Measurements from ENCODE around the gene ME1. TPM values are rescaled to one million over a fixed set of nuclear protein-coding genes. Genes with fewer than 3 reads are reported as not detected.

Gene ME1
- total and polyA plus RNA-seq, 2 of the 13 experiments (the other 11 are each of a cell fraction or from before 2014, with no cell fraction given) = not detected

GRCh38 chr6:83368577-83368976 lies 62.3 kb downstream of the ME1 start:
- no peak for DNase-seq (ENCODE audit: low spot score)
- H3K27ac ChIP-seq (ENCODE audit: extremely low read length, insufficient read depth, low read length) = no peak overlapping the region
- no peak for ATAC-seq
- no peak overlapping the region for H2AFZ ChIP-seq (ENCODE audit: low read length)
- CTCF ChIA-PET (ENCODE audit: low intra/inter-chr PET ratio, low total read pairs) = no interaction called here
- H3K9ac ChIP-seq (ENCODE audit: insufficient read depth, low read depth, low read length) = no peak overlapping the region
- TF ChIP-seq CSRNP1 (CRISPR knock-in tag; IDR thresholded peaks at IDR 0.05) (no peak), TFAP4 (IDR thresholded peaks at IDR 0.05; ENCODE audit: borderline replicate concordance, low read depth) (no peak)
- TF ChIP-seq, protein P1, sequence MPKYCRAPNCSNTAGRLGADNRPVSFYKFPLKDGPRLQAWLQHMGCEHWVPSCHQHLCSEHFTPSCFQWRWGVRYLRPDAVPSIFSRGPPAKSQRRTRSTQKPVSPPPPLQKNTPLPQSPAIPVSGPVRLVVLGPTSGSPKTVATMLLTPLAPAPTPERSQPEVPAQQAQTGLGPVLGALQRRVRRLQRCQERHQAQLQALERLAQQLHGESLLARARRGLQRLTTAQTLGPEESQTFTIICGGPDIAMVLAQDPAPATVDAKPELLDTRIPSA (CRISPR knock-in tag; IDR thresholded peaks at IDR 0.05; ENCODE audit: borderline replicate concordance) = no peak
- no peaks in the 10 kb centered on the region; a peak in 1 of 5 replicates for H3K27me3 ChIP-seq (ENCODE audit: control insufficient read depth in 1 of 2, insufficient read depth in 2 of 2, low read length in 2 of 2)
- no TSS peak for BruUV-seq (replicated peaks)
- no peak overlapping the region for H3K4me2 ChIP-seq (ENCODE audit: low read depth, low read length)
- intact Hi-C loops (cut with micrococcal nuclease; ENCODE audit: unreplicated experiment) (no loop called here), in situ Hi-C loops (cut with HindIII; ENCODE audit: extremely low pct_ligation_motif_present, low pct_unique_long_range_greater_than_20kb) (no loop called here)
- no peaks in the 10 kb centered on the region for H3K79me2 ChIP-seq (ENCODE audit: insufficient read depth, low read length)
- no peaks in the 10 kb centered on the region for H3K4me1 ChIP-seq (ENCODE audit: insufficient read depth, low read length)
- no peaks in the 10 kb centered on the region for H4K20me1 ChIP-seq (ENCODE audit: insufficient read depth, low read length)
- FAIRE-seq = no peak
- POLR2A ChIA-PET = no interaction called here
- no peak overlapping the region for H3K4me3 ChIP-seq (replicated peaks in 1 of 3; ENCODE audit: insufficient read depth in 1 of 3, low read depth in 2 of 3, low read length in 3 of 3)
- H3K9me3 ChIP-seq (ENCODE audit: low read length) = no peaks in the 10 kb centered on the region
- no peaks in the 10 kb centered on the region for H3K36me3 ChIP-seq (replicated peaks in 1 of 2; ENCODE audit: control insufficient read depth in 1 of 2, insufficient read depth in 2 of 2, low read length in 2 of 2)

DNA sequence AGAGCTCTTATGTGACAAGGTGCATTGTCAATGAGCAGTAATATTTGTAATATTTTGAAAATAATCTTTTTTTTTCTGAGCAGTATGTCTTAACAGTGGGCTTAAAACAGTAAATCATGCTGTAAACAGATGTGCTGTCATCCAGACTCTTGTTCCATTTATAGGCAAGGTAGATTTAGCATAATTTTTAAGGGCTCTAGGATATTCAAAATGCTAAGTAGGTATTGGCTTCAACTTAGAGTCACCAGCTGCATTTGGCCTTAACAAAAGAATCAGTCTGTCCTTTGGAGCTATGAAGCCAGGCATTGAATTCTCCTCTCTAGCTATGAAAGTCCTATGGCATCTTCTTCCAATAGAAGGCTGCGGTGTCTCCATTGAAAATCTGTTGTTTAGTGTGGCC lies 63.7 kb downstream of the ME1 start:
- 7% methylated on average over 1 of the region's 1 CpG for WGBS (ENCODE audit: low lambda C conversion rate)
- H3K79me2 ChIP-seq (ENCODE audit: insufficient read depth, low read length) = no peaks in the 10 kb centered on the region
- ChIA-PET POLR2A (no interaction called here), CTCF (ENCODE audit: low intra/inter-chr PET ratio, low total read pairs) (no interaction called here)
- FAIRE-seq = no peak
- no peaks in the 10 kb centered on the region for H4K20me1 ChIP-seq (ENCODE audit: insufficient read depth, low read length)
- H3K4me3 ChIP-seq (replicated peaks in 1 of 3; ENCODE audit: insufficient read depth in 1 of 3, low read depth in 2 of 3, low read length in 3 of 3) = no peak overlapping the region
- no peaks in the 10 kb centered on the region for H3K9me3 ChIP-seq (ENCODE audit: low read length)
- no peak overlapping the region for H3K9ac ChIP-seq (ENCODE audit: insufficient read depth, low read depth, low read length)
- no peaks in the 10 kb centered on the region for H3K4me1 ChIP-seq (ENCODE audit: insufficient read depth, low read length)
- no peaks in the 10 kb centered on the region for H3K36me3 ChIP-seq (replicated peaks in 1 of 2; ENCODE audit: control insufficient read depth in 1 of 2, insufficient read depth in 2 of 2, low read length in 2 of 2)
- ATAC-seq = no peak
- in situ Hi-C loops (cut with HindIII; ENCODE audit: extremely low pct_ligation_motif_present, low pct_unique_long_range_greater_than_20kb) = no loop called here
- no TSS peak for BruUV-seq (replicated peaks)
- no peaks in the 10 kb centered on the region; a peak in 1 of 5 replicates for H3K27me3 ChIP-seq (ENCODE audit: control insufficient read depth in 1 of 2, insufficient read depth in 2 of 2, low read length in 2 of 2)
- no peak overlapping the region for H3K27ac ChIP-seq (ENCODE audit: extremely low read length, insufficient read depth, low read length)
- no peak for DNase-seq (ENCODE audit: low spot score)
- no peak overlapping the region for H2AFZ ChIP-seq (ENCODE audit: low read length)
- H3K4me2 ChIP-seq (ENCODE audit: low read depth, low read length) = no peak overlapping the region
- intact Hi-C loops (cut with micrococcal nuclease; ENCODE audit: unreplicated experiment) = no loop called here
- TF ChIP-seq TRIM22 (IDR thresholded peaks at IDR 0.05) (no peak), ZZZ3 (CRISPR knock-in tag; IDR thresholded peaks at IDR 0.05; ENCODE audit: borderline replicate concordance) (no peak), ARNTL (CRISPR knock-in tag; IDR thresholded peaks at IDR 0.05) (no peak), ATF7-NPFF (CRISPR knock-in tag; IDR thresholded peaks at IDR 0.05; ENCODE audit: low read depth) (no peak), SOX6 (IDR thresholded peaks at IDR 0.05) (no peak), SOX6 (CRISPR knock-in tag; IDR thresholded peaks at IDR 0.05) (no peak), ZFP90 (CRISPR knock-in tag; IDR thresholded peaks at IDR 0.05; ENCODE audit: borderline replicate concordance) (no peak), ZKSCAN1 (IDR thresholded peaks at IDR 0.05; ENCODE audit: low read length) (no peak), ZNF558 (CRISPR knock-in tag; IDR thresholded peaks at IDR 0.05; ENCODE audit: borderline replicate concordance) (no peak), JUNB (CRISPR knock-in tag; IDR thresholded peaks at IDR 0.05; ENCODE audit: borderline replicate concordance) (no peak), CHCHD3 (CRISPR knock-in tag; IDR thresholded peaks at IDR 0.05) (no peak), NFKBIZ (CRISPR knock-in tag; IDR thresholded peaks at IDR 0.05) (no peak), NCOR1 (IDR thresholded peaks at IDR 0.05; ENCODE audit: borderline replicate concordance, low read length) (no peak), ZNF44 (CRISPR knock-in tag; IDR thresholded peaks at IDR 0.05) (no peak)
